Measurements from ENCODE around the gene PERM1. TPM values are rescaled to one million over a fixed set of nuclear protein-coding genes. Genes with fewer than 3 reads are reported as not detected.

PERM1 gene
- total and polyA plus RNA-seq, 2 donors (not counting 1 experiment from before 2014, with no cell fraction given), result not detected

DNA sequence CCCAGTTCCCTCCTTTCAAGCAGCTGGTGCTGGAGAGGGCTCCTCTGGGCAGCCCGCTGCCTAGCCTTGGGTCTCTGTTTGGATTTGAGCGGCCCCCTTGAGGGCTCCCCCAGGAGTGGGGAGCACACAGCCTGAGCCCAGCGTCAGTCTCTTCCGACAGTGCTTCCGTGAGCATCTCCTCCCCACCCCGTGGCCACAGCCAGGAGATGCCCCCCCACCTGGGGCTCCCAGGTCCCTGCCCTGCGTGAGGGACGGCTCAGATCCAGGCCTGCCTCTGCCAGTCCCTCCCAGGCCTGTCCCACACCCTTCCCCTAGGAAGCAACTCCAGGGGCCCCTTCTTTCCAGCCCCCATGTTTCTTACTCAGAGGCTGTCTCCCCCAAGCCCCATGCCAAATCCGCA lies 54.7 kb downstream of the PERM1 start:
- 78% methylated on average over 8 of the region's 9 CpGs for WGBS (ENCODE audit: insufficient coverage)
- Histone ChIP-seq H3K4me2 (replicated peaks; ENCODE audit: low read depth, low read length, poor library complexity, severe bottlenecking) (no peak overlapping the region), H3K27ac (ENCODE audit: low read length in 2 of 2) (no peak overlapping the region), H4K20me1 (ENCODE audit: control insufficient read depth, insufficient read depth, low read length, poor library complexity, severe bottlenecking) (no peaks in the 10 kb centered on the region), H3K79me2 (ENCODE audit: control insufficient read depth, insufficient read depth, low read length) (no peaks in the 10 kb centered on the region), H3K9me3 (ENCODE audit: control extremely low read depth in 1 of 3, control insufficient read depth in 2 of 3, insufficient read depth in 1 of 3, low read length in 2 of 3) (peaks cover 0 to 3% (median 0%) of the 10 kb centered on the region in 3 donors), H2AFZ (ENCODE audit: insufficient read depth, low read depth, low read length, poor library complexity, severe bottlenecking) (no peak overlapping the region), H3K36me3 (replicated peaks in 1 of 2; ENCODE audit: control extremely low read depth in 1 of 2, control insufficient read depth in 1 of 2, extremely low read depth in 1 of 2, insufficient read depth in 2 of 2, low read length in 1 of 2) (no peaks in the 10 kb centered on the region), H3K9ac (ENCODE audit: low read length) (no peak overlapping the region), H3K4me1 (ENCODE audit: control insufficient read depth in 2 of 2, insufficient read depth in 2 of 2, low read length in 2 of 2) (peaks cover 21 to 31% of the 10 kb centered on the region in 2 donors), H3K27me3 (replicated peaks in 1 of 4; ENCODE audit: control extremely low read depth in 1 of 4, control insufficient read depth in 3 of 4, insufficient read depth in 4 of 4, low read length in 3 of 4) (peaks cover 0 to 64% (median 21%) of the 10 kb centered on the region in 4 experiments), H3K4me3 (ENCODE audit: control extremely low read depth in 1 of 5, extremely low read depth in 1 of 5, insufficient read depth in 1 of 5, low read depth in 2 of 5, low read length in 4 of 5) (no peak overlapping the region)
- no peak overlapping the region for H3K27ac Mint-ChIP-seq
- no peak for TF ChIP-seq EZH2 (IDR thresholded peaks at IDR 0.05; ENCODE audit: borderline replicate concordance, insufficient read depth, low read depth, low read length, poor library complexity, severe bottlenecking)
- TF ChIP-seq, protein P1, sequence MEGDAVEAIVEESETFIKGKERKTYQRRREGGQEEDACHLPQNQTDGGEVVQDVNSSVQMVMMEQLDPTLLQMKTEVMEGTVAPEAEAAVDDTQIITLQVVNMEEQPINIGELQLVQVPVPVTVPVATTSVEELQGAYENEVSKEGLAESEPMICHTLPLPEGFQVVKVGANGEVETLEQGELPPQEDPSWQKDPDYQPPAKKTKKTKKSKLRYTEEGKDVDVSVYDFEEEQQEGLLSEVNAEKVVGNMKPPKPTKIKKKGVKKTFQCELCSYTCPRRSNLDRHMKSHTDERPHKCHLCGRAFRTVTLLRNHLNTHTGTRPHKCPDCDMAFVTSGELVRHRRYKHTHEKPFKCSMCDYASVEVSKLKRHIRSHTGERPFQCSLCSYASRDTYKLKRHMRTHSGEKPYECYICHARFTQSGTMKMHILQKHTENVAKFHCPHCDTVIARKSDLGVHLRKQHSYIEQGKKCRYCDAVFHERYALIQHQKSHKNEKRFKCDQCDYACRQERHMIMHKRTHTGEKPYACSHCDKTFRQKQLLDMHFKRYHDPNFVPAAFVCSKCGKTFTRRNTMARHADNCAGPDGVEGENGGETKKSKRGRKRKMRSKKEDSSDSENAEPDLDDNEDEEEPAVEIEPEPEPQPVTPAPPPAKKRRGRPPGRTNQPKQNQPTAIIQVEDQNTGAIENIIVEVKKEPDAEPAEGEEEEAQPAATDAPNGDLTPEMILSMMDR (IDR thresholded peaks at IDR 0.05), result no peak
- POLR2A ChIA-PET, result no interaction called here
- H3K4me1 Mint-ChIP-seq, result peaks cover 11% of the 10 kb centered on the region
- no peak for ATAC-seq (ENCODE audit: low read depth)
- H3K9me3 Mint-ChIP-seq (ENCODE audit: insufficient read depth), result no peaks in the 10 kb centered on the region
- H3K4me3 Mint-ChIP-seq, result no peak overlapping the region
- H3K27me3 Mint-ChIP-seq, result peaks cover 39% of the 10 kb centered on the region
- intact Hi-C loops (cut with micrococcal nuclease), result no loop called here
- DNase-seq, result no peak
- CTCF ChIA-PET, result no interaction called here

DNA sequence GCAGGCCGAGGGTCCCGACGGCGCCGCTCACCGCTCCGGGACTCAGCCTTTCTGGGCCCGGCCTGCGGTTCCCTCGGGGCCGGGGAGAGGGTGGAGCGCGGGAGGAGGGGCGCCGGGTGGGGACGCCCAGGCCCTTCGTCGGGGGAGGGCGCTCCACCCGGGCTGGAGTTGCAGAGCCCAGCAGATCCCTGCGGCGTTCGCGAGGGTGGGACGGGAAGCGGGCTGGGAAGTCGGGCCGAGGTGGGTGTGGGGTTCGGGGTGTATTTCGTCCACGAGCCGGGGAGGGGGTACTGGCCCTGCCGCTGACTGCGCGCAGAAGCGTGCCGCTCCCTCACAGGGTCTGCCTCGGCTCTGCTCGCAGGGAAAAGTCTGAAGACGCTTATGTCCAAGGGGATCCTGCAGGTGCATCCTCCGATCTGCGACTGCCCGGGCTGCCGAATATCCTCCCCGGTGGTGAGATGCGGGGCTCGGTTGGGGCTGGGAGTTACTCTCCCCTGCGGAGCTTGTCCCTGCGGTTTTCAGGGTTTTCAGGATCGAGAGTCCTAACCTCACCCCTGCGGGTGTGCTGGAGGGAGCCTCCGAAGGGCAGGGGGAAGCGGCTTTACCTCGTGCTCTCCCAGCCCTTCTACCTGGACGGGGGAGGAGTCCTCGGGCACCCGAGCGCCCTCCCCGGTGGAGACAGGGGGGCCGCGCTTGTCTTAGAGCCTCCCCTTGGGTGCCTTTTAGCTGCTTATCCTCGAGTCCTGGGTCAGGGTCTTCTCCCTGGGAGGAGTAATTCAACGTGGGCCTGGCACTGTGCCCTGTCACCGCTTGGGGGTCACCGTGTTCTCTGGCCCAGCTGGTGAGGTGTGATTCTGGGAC lies 56.1 kb downstream of the PERM1 start:
- TF ChIP-seq, protein P1 (IDR thresholded peaks at IDR 0.05), result no peak
- TF ChIP-seq EZH2 (IDR thresholded peaks at IDR 0.05; ENCODE audit: borderline replicate concordance, insufficient read depth, low read depth, low read length, poor library complexity, severe bottlenecking), result peak; percentile 81
- Mint-ChIP-seq H3K4me3 (peak overlapping the region; percentile 76), H3K9me3 (ENCODE audit: insufficient read depth) (no peaks in the 10 kb centered on the region), H3K4me1 (peaks cover 19% of the 10 kb centered on the region), H3K27me3 (peaks cover 43% of the 10 kb centered on the region), H3K27ac (no peak overlapping the region)
- ATAC-seq (ENCODE audit: low read depth) (no peak), DNase-seq (peak; percentile 48)
- ChIA-PET POLR2A (no interaction called here), CTCF (no interaction called here)
- WGBS (ENCODE audit: insufficient coverage), result 8% methylated on average over 63 of the region's 65 CpGs
- Histone ChIP-seq H3K36me3 (replicated peaks in 1 of 2; ENCODE audit: control extremely low read depth in 1 of 2, control insufficient read depth in 1 of 2, extremely low read depth in 1 of 2, insufficient read depth in 2 of 2, low read length in 1 of 2) (no peaks in the 10 kb centered on the region), H3K4me1 (ENCODE audit: control insufficient read depth in 2 of 2, insufficient read depth in 2 of 2, low read length in 2 of 2) (peaks cover 29 to 43% of the 10 kb centered on the region in 2 donors), H2AFZ (ENCODE audit: insufficient read depth, low read depth, low read length, poor library complexity, severe bottlenecking) (no peak overlapping the region), H3K4me3 (ENCODE audit: control extremely low read depth in 1 of 5, extremely low read depth in 1 of 5, insufficient read depth in 1 of 5, low read depth in 2 of 5, low read length in 4 of 5) (peak overlapping the region in 1 of 5 experiments; percentile 9), H3K9ac (ENCODE audit: low read length) (no peak overlapping the region), H3K4me2 (replicated peaks; ENCODE audit: low read depth, low read length, poor library complexity, severe bottlenecking) (peak overlapping the region; percentile 90), H3K27ac (ENCODE audit: low read length in 2 of 2) (no peak overlapping the region), H3K9me3 (ENCODE audit: control extremely low read depth in 1 of 3, control insufficient read depth in 2 of 3, insufficient read depth in 1 of 3, low read length in 2 of 3) (peaks cover 0 to 13% (median 0%) of the 10 kb centered on the region in 3 donors), H3K27me3 (replicated peaks in 1 of 4; ENCODE audit: control extremely low read depth in 1 of 4, control insufficient read depth in 3 of 4, insufficient read depth in 4 of 4, low read length in 3 of 4) (peaks cover 0 to 73% (median 32%) of the 10 kb centered on the region in 4 experiments), H4K20me1 (ENCODE audit: control insufficient read depth, insufficient read depth, low read length, poor library complexity, severe bottlenecking) (no peaks in the 10 kb centered on the region), H3K79me2 (ENCODE audit: control insufficient read depth, insufficient read depth, low read length) (no peaks in the 10 kb centered on the region)
- intact Hi-C loops (cut with micrococcal nuclease), result no loop called here
